Sigmoid colon (tissue), 3 donors: ENCODE data around the gene FMOD.

ENCODE experiments used
- POLR2A ChIP-seq, 2 donors: fragments of 450-650 bp; IDR thresholded peaks; one replicate each; pipeline ENCODE4 v1.6.1; 2016; ENCODE audit warnings: antibody characterized with exemption in 2 of 2, mild to moderate bottlenecking in 2 of 2, moderate library complexity in 2 of 2
- TF ChIP-seq, protein P1 (sequence below), 4 experiments: fragments of 450-650 bp in 3 of 4; fragments of 200-600 bp in 1 of 4; IDR thresholded peaks; one replicate each; pipeline ENCODE4 v1.5.1; 2016 to 2019; ENCODE audit warnings: antibody characterized with exemption in 4 of 4, mild to moderate bottlenecking in 3 of 4, moderate library complexity in 2 of 4

DNA sequence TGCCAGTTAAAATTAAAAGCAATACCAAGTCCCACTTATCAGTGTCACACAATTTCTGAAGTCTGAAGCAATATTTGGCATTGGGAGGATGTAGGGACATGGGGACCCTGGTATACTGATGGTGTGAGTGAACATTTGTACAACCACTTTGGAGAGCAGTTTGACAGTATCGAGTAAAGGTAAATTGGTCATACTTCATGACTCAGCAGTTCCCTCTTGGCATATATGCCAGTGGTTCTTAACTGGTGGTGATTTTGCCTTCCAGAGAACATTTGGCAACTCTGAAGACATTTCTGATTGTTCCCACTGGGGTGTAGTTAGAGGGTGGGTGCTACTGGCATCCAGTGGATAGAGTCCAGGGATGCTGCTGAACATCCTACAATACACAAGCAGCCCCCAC is 19.7 kb downstream of the FMOD start:
- no peak for TF ChIP-seq POLR2A (IDR thresholded peaks at IDR 0.05)
- TF ChIP-seq, protein P1, sequence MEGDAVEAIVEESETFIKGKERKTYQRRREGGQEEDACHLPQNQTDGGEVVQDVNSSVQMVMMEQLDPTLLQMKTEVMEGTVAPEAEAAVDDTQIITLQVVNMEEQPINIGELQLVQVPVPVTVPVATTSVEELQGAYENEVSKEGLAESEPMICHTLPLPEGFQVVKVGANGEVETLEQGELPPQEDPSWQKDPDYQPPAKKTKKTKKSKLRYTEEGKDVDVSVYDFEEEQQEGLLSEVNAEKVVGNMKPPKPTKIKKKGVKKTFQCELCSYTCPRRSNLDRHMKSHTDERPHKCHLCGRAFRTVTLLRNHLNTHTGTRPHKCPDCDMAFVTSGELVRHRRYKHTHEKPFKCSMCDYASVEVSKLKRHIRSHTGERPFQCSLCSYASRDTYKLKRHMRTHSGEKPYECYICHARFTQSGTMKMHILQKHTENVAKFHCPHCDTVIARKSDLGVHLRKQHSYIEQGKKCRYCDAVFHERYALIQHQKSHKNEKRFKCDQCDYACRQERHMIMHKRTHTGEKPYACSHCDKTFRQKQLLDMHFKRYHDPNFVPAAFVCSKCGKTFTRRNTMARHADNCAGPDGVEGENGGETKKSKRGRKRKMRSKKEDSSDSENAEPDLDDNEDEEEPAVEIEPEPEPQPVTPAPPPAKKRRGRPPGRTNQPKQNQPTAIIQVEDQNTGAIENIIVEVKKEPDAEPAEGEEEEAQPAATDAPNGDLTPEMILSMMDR (IDR thresholded peaks at IDR 0.05): no peak
